DOHH2 (cell line): Measurements from ENCODE around the gene C16orf89.

Experiments
- H3F3A ChIP-seq: fragments of 200-600 bp; sonication (generic), shearing (Covaris generic); 2 replicates; pipeline ENCODE4 v1.6.0; 2016; ENCODE audit warnings: antibody characterized with exemption, mild to moderate bottlenecking; ENCODE audit not compliant: control insufficient read depth, insufficient read depth
- H3K27ac ChIP-seq: fragments of 200-600 bp; sonication (generic); 2 replicates; pipeline ENCODE4 v1.5.1; 2014; ENCODE audit warnings: low read depth, mild to moderate bottlenecking, low read length, moderate library complexity
- H3K27me3 ChIP-seq: fragments of 200-600 bp; sonication (generic); 2 replicates; pipeline ENCODE4 v1.6.1; 2014; ENCODE audit warnings: mild to moderate bottlenecking, low read length, mixed read lengths; ENCODE audit not compliant: control insufficient read depth
- H3K36me3 ChIP-seq: fragments of 200-600 bp; sonication (generic); 2 replicates; pipeline ENCODE4 v1.6.1; 2014; ENCODE audit warnings: mild to moderate bottlenecking, low read length, moderate library complexity, mixed read lengths; ENCODE audit not compliant: control insufficient read depth
- H3K4me1 ChIP-seq: fragments of 200-600 bp; sonication (generic); 2 replicates; pipeline ENCODE4 v1.6.1; 2014; ENCODE audit warnings: mild to moderate bottlenecking, low read length, mixed read lengths; ENCODE audit not compliant: control insufficient read depth
- H3K4me2 ChIP-seq: fragments of 200-600 bp; sonication (generic); 2 replicates; pipeline ENCODE4 v1.6.0; 2014; ENCODE audit warnings: mild to moderate bottlenecking, low read length, moderate library complexity
- H3K4me3 ChIP-seq: fragments of 200-600 bp; sonication (generic); 2 replicates; pipeline ENCODE4 v1.5.1; 2014; ENCODE audit warnings: mild to moderate bottlenecking, low read length, mixed read lengths
- H3K79me2 ChIP-seq: fragments of 200-600 bp; sonication (generic); 2 replicates; pipeline ENCODE4 v1.6.1; 2014; ENCODE audit warnings: mild to moderate bottlenecking, low read length, mixed read lengths; ENCODE audit not compliant: control insufficient read depth
- H3K9me2 ChIP-seq: fragments of 200-600 bp; sonication (generic); replicated peaks from 2 replicates; pipeline ENCODE4 v1.6.1; 2014; ENCODE audit warnings: mild to moderate bottlenecking, low read length, mixed read lengths; ENCODE audit not compliant: control insufficient read depth
- H3K9me3 ChIP-seq: fragments of 200-600 bp; sonication (generic); 2 replicates; pipeline ENCODE4 v1.6.1; 2014; ENCODE audit warnings: antibody characterized with exemption, low read length, mixed read lengths; ENCODE audit not compliant: control insufficient read depth, insufficient read depth
- H4K20me1 ChIP-seq: fragments of 200-600 bp; sonication (generic); 2 replicates; pipeline ENCODE4 v1.6.0; 2014; ENCODE audit warnings: low read depth, mild to moderate bottlenecking, antibody characterized with exemption, low read length, moderate library complexity; ENCODE audit not compliant: control insufficient read depth, insufficient read depth
- CTCF ChIP-seq: fragments of 200-600 bp; sonication (generic); IDR thresholded peaks from one replicate; pipeline ENCODE4 v1.5.1; 2014; ENCODE audit warnings: antibody characterized with exemption, mild to moderate bottlenecking, low read depth, low read length; ENCODE audit not compliant: poor library complexity, severe bottlenecking
- EZH2phosphoT487 ChIP-seq: fragments of 200-600 bp; sonication (generic); IDR thresholded peaks from 2 replicates; pipeline ENCODE4 v1.6.1; 2017; ENCODE audit warnings: borderline replicate concordance, mild to moderate bottlenecking, antibody characterized with exemption, low read length, moderate library complexity, mixed read lengths

The C16orf89 gene

GRCh38 chr16:5025171-5025632 lies 40.6 kb downstream of the C16orf89 start:
- no peaks in the 10 kb centered on the region for H3K4me1 ChIP-seq
- no peaks in the 10 kb centered on the region for H3K79me2 ChIP-seq
- no peak overlapping the region for H3K4me2 ChIP-seq
- no peaks in the 10 kb centered on the region for H3K36me3 ChIP-seq
- H3K4me3 ChIP-seq, result no peak overlapping the region
- no peaks in the 10 kb centered on the region for H3K27me3 ChIP-seq
- H3K9me2 ChIP-seq, result no peaks in the 10 kb centered on the region
- H4K20me1 ChIP-seq, result no peaks in the 10 kb centered on the region
- no peak for TF ChIP-seq EZH2phosphoT487
- no peak for TF ChIP-seq CTCF
- no peaks in the 10 kb centered on the region for H3F3A ChIP-seq
- H3K27ac ChIP-seq, result no peak overlapping the region
- H3K9me3 ChIP-seq, result no peaks in the 10 kb centered on the region

GRCh38 chr16:5024632-5025031 lies 41.1 kb downstream of the C16orf89 start:
- no peaks in the 10 kb centered on the region for H3K9me3 ChIP-seq
- H3K4me3 ChIP-seq, result no peak overlapping the region
- no peaks in the 10 kb centered on the region for H3K27me3 ChIP-seq
- TF ChIP-seq CTCF (no peak), EZH2phosphoT487 (no peak)
- H4K20me1 ChIP-seq, result no peaks in the 10 kb centered on the region
- no peaks in the 10 kb centered on the region for H3K79me2 ChIP-seq
- H3K4me2 ChIP-seq, result no peak overlapping the region
- no peaks in the 10 kb centered on the region for H3K4me1 ChIP-seq
- H3K27ac ChIP-seq, result no peak overlapping the region
- H3F3A ChIP-seq, result no peaks in the 10 kb centered on the region
- H3K36me3 ChIP-seq, result no peaks in the 10 kb centered on the region
- H3K9me2 ChIP-seq, result no peaks in the 10 kb centered on the region

- H3F3A ChIP-seq, result no peaks in the 10 kb centered on the region
- H3K27me3 ChIP-seq, result no peaks in the 10 kb centered on the region
- no peak overlapping the region for H3K27ac ChIP-seq
- no peak overlapping the region for H3K4me3 ChIP-seq
- TF ChIP-seq CTCF (no peak), EZH2phosphoT487 (no peak)
- no peaks in the 10 kb centered on the region for H3K79me2 ChIP-seq
- no peak overlapping the region for H3K4me2 ChIP-seq
- H3K36me3 ChIP-seq, result no peaks in the 10 kb centered on the region
- H3K9me2 ChIP-seq, result no peaks in the 10 kb centered on the region
- H3K4me1 ChIP-seq, result no peaks in the 10 kb centered on the region
- H3K9me3 ChIP-seq, result no peaks in the 10 kb centered on the region
- no peaks in the 10 kb centered on the region for H4K20me1 ChIP-seq
Measured at GRCh38 chr16:5022521-5022920, 43.2 kb downstream of the C16orf89 start.

GRCh38 chr16:5020551-5020950 lies 45.2 kb downstream of the C16orf89 start:
- Histone ChIP-seq H3K27me3 (no peaks in the 10 kb centered on the region), H3K27ac (no peak overlapping the region), H3K4me1 (no peaks in the 10 kb centered on the region), H3K9me2 (no peaks in the 10 kb centered on the region), H3F3A (no peaks in the 10 kb centered on the region), H3K79me2 (no peaks in the 10 kb centered on the region), H3K36me3 (no peaks in the 10 kb centered on the region), H4K20me1 (no peaks in the 10 kb centered on the region), H3K9me3 (no peaks in the 10 kb centered on the region), H3K4me2 (no peak overlapping the region), H3K4me3 (no peak overlapping the region)
- TF ChIP-seq CTCF, result no peak
- no peak for TF ChIP-seq EZH2phosphoT487
